GM19239 (cell line): ENCODE results near the gene DSTYK.
"Not testable (repeated sequence)": the region's sequence is repeated elsewhere in the genome, so short reads cannot be mapped to it uniquely, and the experiment has no call there.

ENCODE experiments used
- DNase-seq: peaks from one replicate; pipeline ENCODE4 v3.0.0; 2011; ENCODE audit warnings: low spot score; ENCODE audit not compliant: insufficient read length
- FAIRE-seq: peaks from 2 replicates; lab custom pipeline; 2011; peaks lifted over from hg19 to GRCh38; lab: Jason Lieb, UNC

The DSTYK gene

GRCh38 chr1:205183676-205184335 lies 27.7 kb downstream of the DSTYK start:
- FAIRE-seq (no peak), DNase-seq (no peak)

- DNase-seq (no peak), FAIRE-seq (no peak)
Measured at GRCh38 chr1:205182930-205183329, 28.6 kb downstream of the DSTYK start.

- DNase-seq, FAIRE-seq: not testable (repeated sequence)
Measured at GRCh38 chr1:205180331-205180730, 31.2 kb downstream of the DSTYK start.

- FAIRE-seq (no peak), DNase-seq (no peak)
Measured at GRCh38 chr1:205179842-205180241, 31.7 kb downstream of the DSTYK start.

- no peak for DNase-seq
- FAIRE-seq: no peak
Measured at GRCh38 chr1:205172729-205173366, 38.7 kb downstream of the DSTYK start.

- no peak for FAIRE-seq
- no peak for DNase-seq
Measured at GRCh38 chr1:205171369-205171768, 40.1 kb downstream of the DSTYK start.

- DNase-seq: no peak
- FAIRE-seq: no peak
Measured at GRCh38 chr1:205170532-205171269, 40.8 kb downstream of the DSTYK start.

- DNase-seq (no peak), FAIRE-seq (no peak)
Measured at GRCh38 chr1:205169248-205169647, 42.3 kb downstream of the DSTYK start.

- no peak for FAIRE-seq
- DNase-seq: no peak
Measured at GRCh38 chr1:205168291-205168690, 43.2 kb downstream of the DSTYK start.

- DNase-seq (no peak), FAIRE-seq (no peak)
Measured at GRCh38 chr1:205162301-205162700, 49.2 kb downstream of the DSTYK start.

- DNase-seq (no peak), FAIRE-seq (no peak)
Measured at GRCh38 chr1:205161076-205161475, 50.4 kb downstream of the DSTYK start.

GRCh38 chr1:205158048-205158616 lies 53.4 kb downstream of the DSTYK start:
- FAIRE-seq (no peak), DNase-seq (no peak)

GRCh38 chr1:205155665-205156377 lies 55.7 kb downstream of the DSTYK start:
- DNase-seq, FAIRE-seq: not testable (repeated sequence)

GRCh38 chr1:205152505-205152904 lies 59.0 kb downstream of the DSTYK start:
- DNase-seq: no peak
- FAIRE-seq: no peak

GRCh38 chr1:205150651-205151428 lies 60.7 kb downstream of the DSTYK start:
- FAIRE-seq (no peak), DNase-seq (no peak)

GRCh38 chr1:205147191-205147835 lies 64.2 kb downstream of the DSTYK start:
- no peak for DNase-seq

GRCh38 chr1:205144751-205145150 lies 66.8 kb downstream of the DSTYK start:
- no peak for DNase-seq
- FAIRE-seq: no peak

More at GRCh38 chr1:205147191-205147835, 64.2 kb downstream of the DSTYK start:
- FAIRE-seq: no peak

GRCh38 chr1:205144046-205144720 lies 67.3 kb downstream of the DSTYK start:
- DNase-seq (no peak), FAIRE-seq (no peak)

- DNase-seq (no peak), FAIRE-seq (no peak)
Measured at GRCh38 chr1:205142102-205142469, 69.4 kb downstream of the DSTYK start.
